Stimulated activated CD8-positive, alpha-beta memory T cell treated with anti-CD3 and anti-CD28 coated beads, Interleukin-4, amount 100 ng/mL, for 24 hours (primary cell): Measurements from ENCODE around the gene PI4KA.
"Not testable (repeated sequence)": the region's sequence is repeated elsewhere in the genome, so short reads cannot be mapped to it uniquely, and the experiment has no call there.

ENCODE experiments used
- DNase-seq: peaks from one replicate; pipeline ENCODE4 v3.0.0-alpha.2; 2020; ENCODE audit warnings: low read depth

Gene PI4KA

GRCh38 chr22:20721409-20722218, 137.0 kb downstream of the PI4KA start:
- DNase-seq = no peak

- no peak for DNase-seq
Observed at GRCh38 chr22:20720692-20721408, 137.8 kb downstream of the PI4KA start.

DNA sequence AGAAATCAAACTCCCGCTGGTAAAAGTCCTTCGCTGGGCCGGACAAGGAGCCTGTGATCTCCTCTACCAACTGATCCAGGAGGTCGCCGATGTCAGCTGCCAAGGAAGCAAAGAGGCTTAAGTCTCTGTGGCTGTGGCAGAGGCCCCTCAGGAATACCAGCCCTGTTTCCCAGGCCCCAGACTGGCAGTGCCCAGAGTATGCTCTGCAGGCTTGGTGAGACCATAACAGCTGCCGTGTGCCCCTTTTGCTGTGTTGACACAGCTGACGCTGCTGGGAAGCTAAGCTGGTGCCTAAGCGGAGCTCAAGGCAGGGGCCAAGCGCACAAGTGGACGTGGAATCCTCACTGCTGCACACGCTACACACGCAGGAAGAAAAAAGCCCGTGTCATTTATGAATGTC, 139.9 kb downstream of the PI4KA start:
- DNase-seq = not testable (repeated sequence)

DNA sequence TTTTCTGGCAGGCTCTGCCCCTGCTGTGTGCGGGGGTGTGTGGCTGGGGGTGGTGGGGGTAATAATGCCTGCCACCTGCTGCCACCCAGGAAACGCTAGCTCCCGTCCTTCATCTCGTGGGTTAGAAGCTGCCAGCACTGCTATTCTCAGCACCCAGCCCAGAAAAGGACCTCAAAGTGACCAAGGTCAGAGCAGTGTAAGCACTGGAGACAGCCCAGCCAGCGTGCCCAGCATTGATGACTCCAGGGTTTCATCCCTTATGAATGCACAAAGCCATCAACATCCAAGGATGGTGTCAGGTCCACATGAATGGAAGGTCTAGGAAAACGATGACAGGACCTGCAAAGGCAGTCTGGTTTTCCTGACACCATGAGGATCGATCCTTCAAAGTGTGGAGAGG, 140.6 kb downstream of the PI4KA start:
- DNase-seq = not testable (repeated sequence)

DNA sequence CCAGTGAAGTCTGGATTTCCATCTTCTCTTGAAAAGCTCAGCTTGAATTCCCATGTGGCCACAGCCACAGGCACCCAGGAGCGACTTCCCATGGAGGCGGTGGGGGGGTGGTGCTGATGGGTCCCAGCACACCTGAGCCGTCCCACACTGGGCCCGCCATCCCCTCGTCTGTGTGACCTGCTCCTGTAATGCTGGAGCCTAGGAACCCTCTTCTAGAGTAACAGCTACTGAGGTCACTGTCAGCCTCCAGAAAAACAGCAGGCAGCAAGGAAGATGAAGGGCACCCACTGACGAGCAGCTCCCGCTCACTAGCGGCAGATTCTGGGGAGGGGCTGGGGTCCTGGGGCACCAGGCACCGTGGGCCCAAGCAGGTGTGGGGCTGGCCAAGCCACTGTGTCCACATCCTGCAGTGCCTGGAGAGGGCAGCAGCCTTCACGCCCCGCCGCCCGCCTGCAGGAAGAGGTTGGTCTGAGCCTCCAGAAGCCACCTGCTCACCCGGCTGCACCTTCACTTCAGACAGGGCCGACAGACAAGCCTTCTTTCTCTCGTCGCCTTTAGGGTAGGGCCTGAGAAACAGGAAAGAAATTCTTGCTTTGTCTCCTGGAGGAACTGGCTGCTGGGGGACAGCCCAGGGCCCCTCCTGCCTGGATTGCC, 141.3 kb downstream of the PI4KA start:
- DNase-seq = not testable (repeated sequence)

GRCh38 chr22:20713116-20713515, 145.5 kb downstream of the PI4KA start:
- DNase-seq = not testable (repeated sequence)

DNA sequence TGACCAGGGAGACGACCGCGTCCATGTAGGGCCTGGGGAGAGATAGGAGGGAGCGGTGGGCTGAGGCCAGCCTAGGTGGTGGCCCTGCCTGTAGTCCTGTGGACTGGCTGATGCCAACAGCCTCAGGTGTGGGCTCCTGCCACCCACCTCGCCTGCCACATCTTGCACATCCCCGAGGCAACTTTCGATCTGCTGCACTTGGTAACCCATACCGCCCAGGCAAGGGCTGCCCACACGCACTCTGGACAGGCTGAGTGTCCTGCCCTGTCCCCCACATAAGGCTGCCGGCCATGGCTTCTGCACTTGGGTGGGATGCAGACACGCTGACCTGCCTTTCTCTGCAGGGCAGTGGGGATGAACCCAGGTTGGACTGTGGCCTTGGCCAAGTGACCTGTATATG, 148.6 kb downstream of the PI4KA start:
- DNase-seq = not testable (repeated sequence)

DNA sequence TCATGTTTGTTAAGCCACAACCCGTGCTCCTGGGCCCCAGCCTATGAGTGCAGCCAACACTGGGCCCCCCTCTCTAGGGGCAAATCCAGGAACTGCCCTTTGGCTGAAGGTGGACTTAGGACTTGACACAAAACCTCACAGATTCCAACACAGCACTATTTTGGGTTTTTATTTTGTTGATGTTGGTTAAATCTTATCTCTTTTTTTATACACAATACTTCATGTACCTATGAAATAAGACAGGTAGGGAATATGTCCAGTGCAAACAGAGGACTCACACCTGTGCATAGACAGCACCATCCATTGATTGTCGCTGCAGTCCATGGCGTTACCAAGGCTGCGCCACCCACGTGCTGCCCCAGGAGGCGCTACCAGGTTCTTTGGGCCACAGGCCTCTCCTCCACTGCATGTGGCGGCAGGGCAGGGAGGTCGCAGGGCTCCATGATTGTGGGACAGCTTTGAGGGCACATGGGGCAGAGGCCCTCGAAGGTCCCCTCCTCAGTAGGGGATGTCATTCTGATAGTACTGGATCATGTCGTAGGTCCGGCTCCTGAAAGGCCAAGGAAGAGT, 151.0 kb downstream of the PI4KA start:
- not testable (repeated sequence) for DNase-seq

GRCh38 chr22:20703816-20704609, 154.6 kb downstream of the PI4KA start:
- not testable (repeated sequence) for DNase-seq

- not testable (repeated sequence) for DNase-seq
Observed at GRCh38 chr22:20703414-20703806, 155.2 kb downstream of the PI4KA start.

DNA sequence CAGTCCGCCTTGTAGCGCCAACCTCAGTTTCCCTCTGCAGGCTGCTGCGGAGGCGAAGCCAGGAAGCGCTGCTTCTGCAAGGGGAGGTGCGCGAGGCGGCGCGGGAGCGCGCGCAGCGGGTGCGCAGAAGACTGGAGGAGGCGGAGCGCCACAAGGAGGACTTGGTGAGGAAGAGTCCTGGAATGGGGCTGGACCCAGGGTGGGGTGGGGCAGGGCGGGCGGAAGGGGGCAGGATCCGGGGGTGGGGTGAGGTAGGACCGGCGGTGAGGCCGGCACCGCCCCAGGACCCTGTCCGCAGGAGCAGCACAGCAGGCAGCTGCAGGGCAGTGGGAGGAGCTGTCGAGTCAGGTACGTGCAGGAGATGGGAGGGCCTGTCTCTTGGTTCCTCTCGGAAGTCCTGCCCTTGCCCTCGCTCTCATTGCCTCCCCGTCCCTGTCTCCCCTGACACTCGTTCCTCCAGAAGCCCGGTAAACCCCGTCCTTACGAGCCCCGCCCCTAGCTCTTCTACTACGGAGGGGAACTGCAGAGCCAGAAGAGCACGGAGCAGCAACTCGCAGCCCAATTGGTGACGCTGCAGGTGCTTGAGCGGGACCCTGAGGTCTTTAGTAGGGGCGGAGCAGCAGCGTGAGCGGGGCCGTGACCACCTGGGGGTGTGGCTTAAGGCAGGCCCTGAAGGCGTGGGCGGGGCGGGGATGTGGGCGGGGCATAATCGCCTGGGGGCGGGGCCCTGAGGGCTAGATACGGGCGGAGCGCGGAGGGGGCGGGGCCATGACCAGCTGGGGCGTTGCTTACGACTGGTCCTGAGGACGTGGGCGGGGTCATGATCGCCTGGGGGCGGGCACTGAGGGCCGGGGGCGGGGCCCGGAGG, 155.8 kb downstream of the PI4KA start:
- DNase-seq = peak; percentile 96

DNA sequence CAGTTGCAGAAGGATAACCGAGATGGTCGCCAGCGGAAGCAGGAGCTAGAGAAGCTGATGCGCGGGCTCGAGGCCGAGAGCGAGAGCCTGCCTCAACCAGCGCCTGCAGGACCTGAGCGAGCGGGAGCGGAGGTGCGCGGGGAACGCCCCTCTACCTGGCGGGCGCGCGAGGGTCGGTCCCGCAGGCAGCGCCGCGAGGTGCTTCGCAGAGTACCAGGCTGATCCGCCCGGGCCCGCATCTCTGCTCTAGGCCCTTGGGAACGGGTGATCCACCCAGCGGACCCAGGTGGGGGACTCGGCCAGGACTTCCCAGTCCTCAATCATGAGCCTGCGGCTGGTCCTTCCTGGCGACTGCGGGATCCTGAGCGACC, 156.5 kb downstream of the PI4KA start:
- not testable (repeated sequence) for DNase-seq

- not testable (repeated sequence) for DNase-seq
Observed at GRCh38 chr22:20701680-20702136, 156.9 kb downstream of the PI4KA start.

- not testable (repeated sequence) for DNase-seq
Observed at GRCh38 chr22:20700347-20700746, 158.3 kb downstream of the PI4KA start.

GRCh38 chr22:20699856-20700255, 158.8 kb downstream of the PI4KA start:
- not testable (repeated sequence) for DNase-seq

DNA sequence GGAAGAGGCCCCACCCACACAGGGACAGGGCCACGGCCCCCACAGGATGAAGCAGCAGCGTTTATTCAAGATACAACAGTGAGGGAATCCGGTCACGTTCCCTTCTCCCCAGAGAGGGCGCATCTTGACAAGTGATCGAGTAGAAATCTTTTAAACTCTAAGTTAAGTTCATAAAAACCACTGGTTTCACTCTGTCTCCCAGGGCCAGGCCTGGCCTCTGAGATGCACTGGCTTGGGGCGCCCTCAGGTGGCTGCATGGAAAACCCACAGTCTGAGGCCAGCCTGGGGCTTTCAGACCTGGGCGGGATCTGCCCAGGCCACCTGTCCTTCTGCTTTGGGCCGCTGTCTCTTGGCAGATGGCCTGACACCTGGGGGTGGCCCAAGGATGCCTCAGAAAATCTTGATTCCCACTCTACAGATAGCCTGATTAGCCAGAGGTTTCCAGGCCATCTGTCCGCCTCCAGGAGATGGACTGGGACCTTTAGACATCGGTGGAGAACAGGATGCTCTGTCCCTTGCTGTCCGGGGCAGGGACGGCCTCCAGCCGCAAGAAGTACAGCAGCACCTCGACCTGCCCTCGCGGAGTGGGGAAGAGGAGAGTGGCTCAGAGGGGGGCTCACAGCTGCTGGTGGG, 161.0 kb downstream of the PI4KA start:
- not testable (repeated sequence) for DNase-seq

DNA sequence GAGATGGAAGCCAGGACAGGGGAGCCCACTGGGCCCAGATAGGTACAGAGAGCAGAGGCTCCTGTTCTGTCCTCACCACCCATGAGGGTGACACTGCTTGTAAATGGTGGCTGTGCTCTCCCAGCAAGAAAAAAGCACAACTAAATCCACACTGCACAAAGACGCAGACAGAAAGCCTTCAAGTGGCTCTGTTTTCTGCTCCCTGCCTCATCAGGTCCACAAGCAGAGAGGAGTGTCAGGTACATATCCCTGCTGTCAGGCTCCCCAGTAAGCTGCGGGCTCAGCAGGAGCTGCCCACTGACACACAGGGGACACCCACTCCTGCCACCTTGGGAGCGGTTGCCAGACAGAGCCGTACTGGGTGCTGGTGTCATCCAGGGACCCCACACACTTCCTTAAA, 162.6 kb downstream of the PI4KA start:
- DNase-seq = not testable (repeated sequence)

GRCh38 chr22:20695205-20695604, 163.4 kb downstream of the PI4KA start:
- not testable (repeated sequence) for DNase-seq

GRCh38 chr22:20694256-20694655, 164.4 kb downstream of the PI4KA start:
- DNase-seq = not testable (repeated sequence)

DNA sequence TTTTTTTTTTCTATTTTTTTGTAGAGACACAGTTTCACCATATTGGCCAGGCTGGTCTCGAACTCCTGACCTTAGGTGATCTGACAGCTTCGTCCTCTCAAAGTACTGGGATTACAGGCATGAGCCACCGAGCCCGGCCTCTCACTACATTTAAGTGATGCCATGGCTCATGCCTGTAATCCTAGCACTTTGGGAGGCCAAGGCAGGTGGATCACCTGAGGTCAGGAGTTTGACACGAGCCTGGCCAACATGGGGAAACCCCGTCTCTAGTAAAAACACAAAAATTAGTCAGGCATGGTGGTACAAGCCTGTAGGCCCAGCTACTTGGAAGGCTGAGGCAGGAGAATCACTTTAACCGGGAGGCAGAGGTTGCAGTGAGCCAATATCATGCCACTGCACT, 165.7 kb downstream of the PI4KA start:
- DNase-seq = not testable (repeated sequence)
